ENCODE data around the gene ABCC3.

The ABCC3 gene

DNA sequence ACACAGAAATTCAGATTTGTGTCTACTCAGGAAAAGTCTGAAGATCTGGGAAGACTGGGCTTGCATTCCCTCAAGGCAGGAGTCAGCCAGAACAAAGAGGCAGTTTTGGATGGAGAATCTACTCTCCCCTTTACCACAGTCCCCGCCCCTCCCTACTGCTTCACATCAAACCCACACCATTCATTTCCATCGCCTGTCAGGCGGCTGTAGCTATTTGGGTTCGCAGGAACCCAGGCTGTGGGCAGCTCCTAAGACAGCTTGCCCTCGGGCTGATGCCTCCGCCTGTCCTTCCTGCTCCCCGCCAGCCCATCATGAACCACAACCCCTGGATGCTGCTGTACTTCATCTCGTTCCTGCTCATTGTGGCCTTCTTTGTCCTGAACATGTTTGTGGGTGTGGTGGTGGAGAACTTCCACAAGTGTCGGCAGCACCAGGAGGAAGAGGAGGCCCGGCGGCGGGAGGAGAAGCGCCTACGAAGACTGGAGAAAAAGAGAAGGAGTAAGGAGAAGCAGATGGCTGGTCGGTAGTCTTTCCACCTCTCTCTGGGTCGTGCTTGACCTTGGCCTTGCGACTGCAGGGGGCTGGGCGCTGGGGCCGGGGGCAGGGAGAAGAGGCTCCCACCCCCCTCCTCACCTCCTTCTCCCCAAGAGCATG lies 27.0 kb upstream of the ABCC3 start:
- DNase-seq (ENCODE audit: low spot score) = no peak

DNA sequence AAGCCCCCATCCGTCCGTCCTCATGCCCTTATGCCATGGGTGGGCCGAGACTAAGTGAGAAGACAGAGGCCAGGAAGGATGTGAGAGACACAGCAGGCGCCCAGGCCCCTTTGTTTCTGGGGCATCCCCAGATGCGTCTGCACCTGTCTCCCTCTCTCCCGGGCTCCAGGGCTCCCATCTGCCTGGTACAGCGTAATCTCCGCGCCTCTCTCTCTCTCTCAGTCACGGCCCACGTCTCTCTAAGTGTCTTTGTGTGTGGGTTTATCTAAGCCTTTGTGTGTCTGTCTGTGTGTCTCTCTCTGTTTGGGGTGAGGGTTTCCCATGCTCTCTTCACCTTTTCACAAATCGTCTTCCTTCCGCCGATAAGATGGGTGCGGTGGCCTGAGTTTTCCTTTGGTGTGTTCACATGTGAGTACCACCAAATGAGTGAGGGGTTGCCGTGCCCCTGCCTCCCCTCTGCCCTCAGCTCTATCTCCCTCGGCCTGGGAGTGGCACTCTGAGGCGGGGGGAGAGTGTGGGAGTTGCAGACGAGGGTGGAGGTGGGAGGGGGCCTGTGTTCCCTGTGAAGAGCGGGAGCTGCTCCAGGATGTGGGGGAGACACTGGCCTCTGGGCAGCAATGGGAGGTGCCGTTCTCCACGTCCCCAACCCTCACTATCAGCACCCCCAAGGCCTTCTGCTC lies 25.8 kb upstream of the ABCC3 start:
- DNase-seq (ENCODE audit: low spot score) = no peak

DNA sequence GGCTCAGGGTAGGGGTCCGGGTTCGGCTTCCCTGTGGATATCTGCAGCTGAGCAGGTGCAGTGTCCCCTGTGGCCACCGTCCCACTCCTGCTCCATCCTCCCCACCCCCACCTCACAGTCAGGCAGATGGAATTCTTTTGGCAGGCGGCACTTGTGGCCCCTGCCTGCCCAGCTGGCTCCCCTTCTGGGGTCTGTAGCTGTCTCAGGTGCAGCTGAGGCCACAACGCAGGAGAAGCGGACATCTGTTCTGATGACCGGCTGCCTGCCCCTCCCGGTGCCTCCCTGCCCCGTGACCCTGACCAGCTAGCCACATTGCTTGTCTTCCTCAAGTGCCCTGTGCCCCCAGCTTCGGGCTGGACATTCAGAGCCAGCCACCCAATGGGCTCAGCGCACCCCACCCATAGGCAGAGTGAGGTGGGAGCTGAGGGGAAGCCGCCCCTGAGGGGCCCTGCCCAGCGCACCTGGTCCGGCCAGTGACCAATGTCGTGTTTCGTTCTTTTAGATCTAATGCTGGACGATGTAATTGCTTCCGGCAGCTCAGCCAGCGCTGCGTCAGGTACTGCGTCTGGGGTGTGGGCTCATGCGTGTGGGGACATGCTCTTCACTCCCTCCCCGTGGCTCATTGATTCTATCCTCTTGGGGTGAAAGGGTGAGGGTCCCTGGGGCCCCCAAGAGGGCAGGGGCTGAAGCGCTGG lies 25.2 kb upstream of the ABCC3 start:
- no peak for DNase-seq (ENCODE audit: low spot score)

DNA sequence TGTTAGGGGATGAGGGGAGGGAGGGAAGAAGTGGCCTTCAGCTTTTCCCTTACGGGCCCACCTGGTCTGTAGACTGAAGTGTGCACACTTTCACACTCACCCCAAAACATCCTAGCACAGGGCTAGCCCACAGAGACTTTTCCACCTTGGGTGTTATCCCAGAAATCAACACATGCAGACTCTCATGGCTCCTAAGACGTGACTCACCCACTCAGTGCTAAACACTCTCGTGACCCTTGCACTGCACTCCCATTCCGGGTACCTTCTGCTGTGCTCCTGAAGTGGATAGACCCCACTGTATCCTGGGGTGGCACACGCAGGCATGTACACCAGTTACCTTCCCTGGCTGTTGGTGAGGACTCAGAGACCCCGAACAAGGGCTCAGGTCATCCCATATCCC lies 23.0 kb upstream of the ABCC3 start:
- no peak for DNase-seq (ENCODE audit: low spot score)

DNA sequence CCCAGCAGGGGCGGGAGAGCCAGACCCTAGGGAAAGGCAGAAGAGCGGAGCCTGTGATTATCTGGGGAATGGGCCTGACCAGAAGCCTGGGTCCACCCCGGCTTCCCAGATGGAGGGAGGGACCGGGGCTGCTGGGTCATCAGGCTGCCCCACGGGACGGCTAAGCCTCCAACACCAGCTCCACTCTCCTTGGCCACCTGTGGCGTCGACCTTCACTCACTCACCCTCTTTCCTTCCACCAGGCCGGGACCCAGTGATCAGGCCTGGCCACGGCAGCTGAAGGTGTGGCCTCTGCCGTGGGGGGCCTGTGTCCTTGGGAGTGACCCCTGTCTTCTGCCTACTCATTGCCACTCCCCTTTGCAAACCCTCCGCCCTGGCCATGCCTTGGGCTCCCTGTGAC lies 22.4 kb upstream of the ABCC3 start:
- DNase-seq (ENCODE audit: low spot score) = no peak

DNA sequence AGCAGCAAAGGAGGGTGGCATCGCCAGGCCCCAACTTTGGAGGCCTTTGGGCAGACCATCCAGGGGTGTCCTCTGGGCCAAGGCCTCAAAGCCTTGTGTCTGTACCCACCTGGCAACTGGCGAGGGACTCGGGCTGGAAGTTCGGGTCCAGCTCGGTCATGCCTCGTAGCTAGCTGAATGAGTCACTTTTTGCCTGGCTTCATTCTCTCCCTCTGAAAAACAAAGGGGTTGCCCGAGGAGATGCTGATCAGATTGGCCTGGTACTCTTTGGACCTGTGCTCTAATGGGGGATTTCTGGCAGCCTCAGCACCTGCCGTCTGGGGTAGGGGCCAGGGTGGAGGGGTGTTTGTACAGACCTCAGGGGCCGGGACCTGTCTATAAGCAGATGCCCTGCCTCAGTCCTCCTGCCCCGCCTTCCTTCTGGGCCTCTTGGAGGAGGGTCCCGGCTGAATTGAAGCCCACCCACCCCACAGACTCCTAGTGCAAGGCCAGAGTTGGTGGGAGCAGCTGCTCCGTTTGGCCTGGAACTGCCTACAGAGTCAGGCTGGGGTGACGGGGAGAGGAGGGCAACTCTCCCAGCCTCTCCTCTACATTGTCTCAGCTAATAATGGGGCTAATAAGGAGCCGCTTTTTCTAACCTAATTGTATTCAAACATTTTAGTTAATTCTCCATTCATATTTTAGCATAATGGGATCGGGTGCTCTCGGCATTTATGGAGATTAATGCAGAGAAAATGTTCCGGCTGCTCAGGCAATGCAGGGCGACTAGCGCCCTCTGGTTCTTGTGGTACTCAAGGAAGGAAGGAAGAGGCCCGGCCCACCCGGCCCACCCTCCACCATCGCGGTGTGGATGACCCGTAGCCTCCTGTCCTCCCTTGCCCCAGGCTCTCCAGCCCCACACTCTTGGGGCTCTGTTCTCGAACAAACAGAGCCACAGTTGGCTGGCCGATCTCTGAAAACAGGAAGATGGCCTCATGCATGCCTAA lies 21.4 kb upstream of the ABCC3 start:
- no peak for DNase-seq (ENCODE audit: low spot score)

DNA sequence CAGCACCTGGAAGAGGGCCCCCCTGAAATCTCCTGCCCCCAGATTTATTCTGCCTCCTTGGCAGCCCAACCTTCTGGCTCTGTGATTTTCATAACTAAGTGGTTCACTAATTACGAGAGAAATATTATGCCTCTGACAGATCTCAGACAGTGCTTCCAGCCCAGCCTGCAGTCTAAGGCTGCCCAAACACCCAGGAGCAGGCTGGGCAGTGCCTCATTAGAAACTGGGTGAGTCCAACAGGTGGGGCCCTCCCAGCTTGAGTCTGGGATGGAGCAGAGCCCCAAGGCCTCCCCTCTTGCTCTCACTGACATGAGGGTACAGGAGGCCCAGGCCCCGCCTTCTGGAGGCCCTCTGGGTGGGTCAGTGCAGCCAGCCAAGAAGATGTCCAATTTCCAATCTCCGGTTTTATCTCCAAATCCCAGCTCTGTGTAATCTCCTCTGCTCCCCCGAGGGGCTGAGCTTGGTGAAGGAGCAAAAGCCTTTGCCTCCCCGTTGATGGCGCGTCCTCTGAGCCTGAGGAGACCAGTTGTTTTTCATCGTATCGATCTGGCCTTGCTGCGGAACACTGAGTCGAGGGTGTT lies 20.1 kb upstream of the ABCC3 start:
- no peak for DNase-seq (ENCODE audit: low spot score)

DNA sequence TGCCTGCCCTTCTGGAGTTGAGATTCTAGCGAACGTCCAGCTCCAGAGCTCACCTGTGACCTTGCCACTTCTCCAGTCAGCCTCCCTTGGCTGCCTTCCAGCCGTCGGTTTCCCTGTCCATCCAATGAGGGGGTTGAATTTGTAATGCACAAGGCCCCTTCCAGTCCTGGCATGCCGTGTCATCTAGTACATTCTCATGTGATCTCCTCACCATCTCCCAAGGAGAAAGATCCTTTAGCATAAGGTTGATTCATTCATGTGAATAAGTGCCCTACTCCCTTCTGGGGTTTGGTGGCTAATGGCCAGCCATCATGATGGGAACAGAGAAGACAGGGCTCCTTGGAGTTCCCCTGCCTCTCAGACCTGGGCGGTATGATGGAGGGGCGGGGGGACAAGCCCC lies 18.9 kb upstream of the ABCC3 start:
- DNase-seq (ENCODE audit: low spot score) = no peak

DNA sequence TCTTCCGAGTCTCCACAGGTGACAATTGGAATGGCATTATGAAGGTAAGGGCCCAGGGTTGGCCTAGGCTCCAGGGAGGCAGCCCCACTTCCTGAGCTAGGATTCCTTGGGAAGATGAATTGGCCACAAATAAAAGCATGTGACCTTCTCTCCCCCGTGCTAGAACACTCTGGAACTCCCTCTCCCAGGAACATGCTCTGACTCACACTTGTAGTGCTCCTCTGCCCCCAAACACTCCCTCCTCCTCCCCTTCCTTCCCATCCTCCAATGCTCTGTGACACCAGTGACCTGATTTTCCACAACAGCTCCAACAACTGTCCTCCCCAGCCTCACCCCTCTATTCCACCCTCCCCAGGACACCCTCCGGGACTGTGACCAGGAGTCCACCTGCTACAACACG lies 16.4 kb upstream of the ABCC3 start:
- DNase-seq (ENCODE audit: low spot score) = no peak

DNA sequence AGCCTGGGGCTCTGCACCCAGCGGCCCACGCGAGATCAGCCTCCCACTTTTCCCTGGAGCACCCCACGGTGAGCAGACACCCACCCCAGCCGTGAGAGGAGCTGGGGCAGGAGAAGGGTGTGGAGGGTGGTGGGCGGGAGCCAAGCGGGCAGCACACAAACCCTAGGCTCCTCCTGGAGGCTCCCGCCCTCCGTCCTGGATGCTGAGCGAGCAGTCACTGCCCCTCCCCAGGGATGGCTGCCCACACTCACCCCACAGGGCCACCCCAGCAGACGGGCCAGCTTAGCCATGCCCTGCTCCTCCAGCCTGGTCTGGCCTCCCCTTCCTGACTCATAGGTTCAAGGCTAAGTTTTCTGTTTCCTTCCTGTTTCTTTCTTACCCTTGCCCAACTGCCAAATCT lies 15.7 kb upstream of the ABCC3 start:
- DNase-seq (ENCODE audit: low spot score) = peak; percentile 41

DNA sequence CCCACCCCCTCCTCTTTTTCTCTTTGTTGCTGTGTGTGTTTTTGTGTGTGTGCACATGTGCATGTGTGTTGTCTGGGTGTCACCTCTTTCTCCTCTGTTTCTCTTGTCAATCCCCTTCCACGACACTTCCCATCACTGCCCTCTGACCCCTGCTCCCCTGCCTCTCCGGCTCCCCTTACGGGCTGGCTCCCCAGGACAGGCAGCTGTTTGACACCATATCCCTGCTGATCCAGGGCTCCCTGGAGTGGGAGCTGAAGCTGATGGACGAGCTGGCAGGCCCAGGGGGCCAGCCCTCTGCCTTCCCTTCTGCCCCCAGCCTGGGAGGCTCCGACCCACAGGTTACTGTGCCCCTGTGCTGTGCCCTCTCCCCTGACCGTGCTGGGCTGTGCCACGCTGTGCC lies 15.2 kb upstream of the ABCC3 start:
- DNase-seq (ENCODE audit: low spot score) = no peak

DNA sequence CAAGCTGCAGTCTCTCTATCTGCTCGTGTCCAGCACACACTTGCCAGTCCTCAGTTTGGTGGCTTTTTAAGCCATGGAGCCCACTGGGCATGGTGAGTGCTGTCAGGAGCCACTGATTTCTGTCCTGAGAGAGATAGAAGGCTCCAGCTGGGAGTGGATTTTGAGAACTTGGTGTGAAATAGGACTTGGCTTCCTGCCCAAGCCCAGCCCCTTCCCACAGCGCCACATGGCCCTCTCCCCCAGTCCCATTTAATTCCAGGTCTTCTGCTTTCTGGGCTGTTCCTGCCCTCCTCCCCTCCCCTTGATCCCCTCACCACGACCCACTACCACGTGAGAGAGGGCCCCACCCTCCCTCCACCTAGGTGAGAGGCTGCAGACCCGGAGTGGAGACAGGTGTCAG lies 14.4 kb upstream of the ABCC3 start:
- no peak for DNase-seq (ENCODE audit: low spot score)

DNA sequence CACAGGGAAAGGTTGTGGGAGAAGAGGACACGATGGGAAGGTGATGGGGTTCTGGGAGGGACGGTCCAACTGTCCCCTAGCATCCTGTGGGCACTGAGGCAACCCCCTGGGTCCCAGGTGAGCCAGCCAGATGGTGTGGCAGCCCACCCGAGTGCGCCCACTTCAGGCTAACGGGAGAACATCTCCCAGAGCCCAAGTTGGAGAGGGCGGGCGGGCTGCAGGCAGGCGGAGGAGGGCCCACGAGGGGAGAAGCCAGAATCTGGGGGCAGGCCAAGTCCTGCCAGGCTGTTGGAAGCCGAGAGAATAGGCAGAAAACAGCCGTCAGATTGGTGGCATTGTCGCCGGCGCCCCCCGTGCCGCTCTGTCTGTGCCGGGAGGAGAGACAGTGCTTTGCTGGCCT lies 13.8 kb upstream of the ABCC3 start:
- no peak for DNase-seq (ENCODE audit: low spot score)

DNA sequence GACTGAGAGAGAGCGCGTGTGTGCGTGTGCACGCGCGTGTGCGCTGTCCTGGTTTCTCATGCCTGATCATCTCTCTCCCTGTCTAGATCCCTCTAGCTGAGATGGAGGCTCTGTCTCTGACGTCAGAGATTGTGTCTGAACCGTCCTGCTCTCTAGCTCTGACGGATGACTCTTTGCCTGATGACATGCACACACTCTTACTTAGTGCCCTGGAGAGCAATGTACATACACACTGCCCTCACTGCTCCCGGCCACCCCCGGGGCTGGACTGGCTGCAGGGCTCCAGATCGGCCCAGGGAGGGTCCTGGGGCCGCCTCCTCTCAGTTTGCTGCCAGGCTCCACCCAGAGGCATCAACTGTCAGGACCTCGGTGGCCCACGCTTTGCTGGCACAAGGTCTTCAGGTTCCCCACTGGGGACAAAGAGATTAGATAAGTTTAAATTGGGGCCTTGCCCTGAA lies 13.1 kb upstream of the ABCC3 start:
- no peak for DNase-seq (ENCODE audit: low spot score)

DNA sequence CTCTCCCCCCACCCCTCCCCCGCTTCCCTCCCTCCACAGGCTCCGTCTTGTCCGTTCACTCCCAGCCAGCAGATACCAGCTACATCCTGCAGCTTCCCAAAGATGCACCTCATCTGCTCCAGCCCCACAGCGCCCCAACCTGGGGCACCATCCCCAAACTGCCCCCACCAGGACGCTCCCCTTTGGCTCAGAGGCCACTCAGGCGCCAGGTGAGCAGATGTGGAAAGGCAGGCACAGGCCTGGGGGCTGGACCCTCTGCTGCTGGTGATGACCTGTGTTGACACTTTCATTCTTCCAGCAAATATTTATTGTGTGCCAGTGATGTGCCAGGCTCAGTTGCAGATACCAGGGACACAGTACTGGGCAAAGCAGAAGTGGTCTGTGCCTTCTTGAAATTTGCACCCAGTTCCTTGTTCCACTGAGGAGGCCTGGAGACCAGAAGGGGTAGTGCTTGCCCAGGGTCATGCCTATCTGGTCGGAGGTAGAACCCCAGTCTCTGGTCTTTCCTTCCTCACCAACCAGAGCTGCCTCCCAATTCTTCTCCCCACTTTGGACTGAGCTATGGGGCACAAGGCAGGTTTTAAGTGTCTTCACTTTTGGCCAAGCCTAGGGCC lies 10.3 kb upstream of the ABCC3 start:
- no peak for DNase-seq (ENCODE audit: low spot score)

DNA sequence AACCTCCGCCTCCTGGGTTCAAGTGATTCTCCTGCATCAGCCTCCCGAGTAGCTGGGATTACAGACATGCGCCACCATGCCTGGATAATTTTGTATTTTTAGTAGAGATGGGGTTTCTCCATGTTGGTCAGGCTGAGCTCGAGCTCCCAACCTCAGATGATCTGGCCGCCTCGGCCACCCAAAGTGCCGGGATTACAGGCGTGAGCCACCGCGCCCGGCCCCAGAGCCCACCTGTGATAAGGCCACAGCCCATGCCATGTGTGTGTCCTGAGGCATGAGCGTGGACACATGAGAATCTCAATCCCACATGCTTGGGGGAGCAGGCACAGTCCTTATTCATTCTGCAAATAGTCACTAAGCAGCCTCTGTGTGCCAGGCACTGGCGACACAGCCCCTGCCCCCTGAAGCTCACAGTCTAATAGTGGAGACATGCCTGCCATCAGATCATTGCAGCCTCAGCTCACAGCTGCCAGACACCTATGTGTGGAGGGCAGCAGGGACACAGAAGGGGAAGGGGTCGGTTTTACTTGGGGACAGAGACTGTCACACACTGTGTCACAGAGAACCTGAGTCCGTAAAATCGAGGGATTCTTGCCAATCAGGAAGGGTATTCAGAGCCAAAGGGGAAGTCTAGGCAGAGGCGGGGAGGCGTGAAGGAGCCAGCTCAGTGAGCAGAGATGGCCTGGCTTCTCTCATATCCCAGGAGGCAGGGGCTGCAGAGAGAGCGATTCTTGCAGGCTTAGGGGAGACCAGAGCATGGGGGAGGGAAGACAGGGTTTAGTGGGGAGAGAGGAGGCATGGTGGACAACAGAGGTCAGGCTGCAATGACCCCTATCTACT lies 9.4 kb upstream of the ABCC3 start:
- no peak for DNase-seq (ENCODE audit: low spot score)

DNA sequence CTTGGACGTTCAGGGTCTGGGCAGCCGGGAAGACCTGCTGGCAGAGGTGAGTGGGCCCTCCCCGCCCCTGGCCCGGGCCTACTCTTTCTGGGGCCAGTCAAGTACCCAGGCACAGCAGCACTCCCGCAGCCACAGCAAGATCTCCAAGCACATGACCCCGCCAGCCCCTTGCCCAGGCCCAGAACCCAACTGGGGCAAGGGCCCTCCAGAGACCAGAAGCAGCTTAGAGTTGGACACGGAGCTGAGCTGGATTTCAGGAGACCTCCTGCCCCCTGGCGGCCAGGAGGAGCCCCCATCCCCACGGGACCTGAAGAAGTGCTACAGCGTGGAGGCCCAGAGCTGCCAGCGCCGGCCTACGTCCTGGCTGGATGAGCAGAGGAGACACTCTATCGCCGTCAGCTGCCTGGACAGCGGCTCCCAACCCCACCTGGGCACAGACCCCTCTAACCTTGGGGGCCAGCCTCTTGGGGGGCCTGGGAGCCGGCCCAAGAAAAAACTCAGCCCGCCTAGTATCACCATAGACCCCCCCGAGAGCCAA lies 8.6 kb upstream of the ABCC3 start:
- DNase-seq (ENCODE audit: low spot score) = peak; percentile 91

DNA sequence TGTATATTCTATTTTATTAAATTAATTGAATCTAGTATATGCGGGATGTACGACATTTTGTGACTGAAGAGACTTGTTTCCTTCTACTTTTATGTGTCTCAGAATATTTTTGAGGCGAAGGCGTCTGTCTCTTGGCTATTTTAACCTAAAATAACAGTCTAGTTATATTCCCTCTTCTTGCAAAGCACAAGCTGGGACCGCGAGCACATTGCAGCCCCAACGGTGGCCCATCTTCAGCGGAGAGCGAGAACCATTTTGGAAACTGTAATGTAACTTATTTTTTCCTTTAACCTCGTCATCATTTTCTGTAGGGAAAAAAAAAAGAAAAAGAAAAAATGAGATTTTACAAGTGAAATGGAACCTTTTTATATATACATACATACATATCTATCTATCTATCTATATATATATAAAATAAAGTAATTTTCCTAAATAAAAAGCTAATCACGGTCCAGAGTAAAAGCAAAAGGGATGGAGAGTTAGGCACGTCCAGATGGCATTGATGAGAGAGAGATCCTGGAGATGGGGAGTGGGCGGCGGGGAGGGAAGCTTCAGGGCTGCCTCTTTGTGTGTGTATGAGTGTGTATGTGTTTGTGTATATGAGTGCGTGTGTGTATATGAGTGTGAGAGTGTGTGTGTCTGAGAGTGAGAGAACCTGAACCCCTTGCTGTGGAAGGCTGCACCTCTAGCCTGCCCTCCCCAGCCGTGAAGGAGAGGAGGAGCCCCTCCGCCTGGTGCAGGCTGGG lies 7.5 kb upstream of the ABCC3 start:
- no peak for DNase-seq (ENCODE audit: low spot score)

DNA sequence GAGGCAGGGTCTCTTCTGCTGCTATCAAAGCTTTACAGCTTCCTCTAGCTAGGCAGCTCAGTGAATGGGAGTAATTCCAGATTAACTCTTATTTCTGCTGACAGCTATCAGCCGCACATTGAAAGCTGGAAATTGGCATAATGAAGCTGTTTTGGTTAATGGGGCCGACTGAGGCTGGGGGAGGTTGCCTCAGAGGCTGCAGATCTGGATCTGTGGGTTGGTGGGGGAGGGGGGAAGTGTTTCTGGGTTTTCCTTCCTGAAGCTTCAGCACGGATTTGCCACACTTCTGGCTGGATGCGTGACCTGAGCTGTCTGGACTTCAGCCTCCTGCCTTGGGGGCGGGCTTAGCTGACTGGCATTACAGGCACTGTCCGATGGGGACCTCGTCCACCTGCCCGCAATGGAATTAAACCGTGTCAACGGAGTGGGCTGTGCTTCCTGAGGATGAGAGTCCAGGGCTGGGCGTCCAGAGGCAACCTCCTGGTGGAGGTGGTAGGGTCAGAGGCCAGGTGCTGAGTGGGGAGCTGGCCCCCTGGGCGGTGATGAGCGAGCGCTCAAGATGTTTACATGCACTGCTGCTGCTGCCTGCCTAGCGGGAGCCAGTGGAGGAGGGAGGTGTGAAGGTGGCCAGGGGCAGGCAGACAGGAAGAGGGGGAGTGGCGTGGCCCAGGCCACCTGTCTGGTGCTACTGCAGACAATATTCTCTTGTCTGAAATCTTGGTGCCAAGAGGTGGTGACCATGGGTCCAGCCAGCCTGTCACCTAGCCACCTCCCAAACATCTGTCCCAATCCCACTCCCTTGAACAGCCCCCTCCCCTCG lies 6.7 kb upstream of the ABCC3 start:
- no peak for DNase-seq (ENCODE audit: low spot score)

Data from GM03348 (cell line).